GM12878 (cell line): ENCODE measurements around the gene CHN1. TPM values are rescaled to one million over a fixed set of nuclear protein-coding genes. Genes with fewer than 3 reads are reported as not detected.

Experiments used
- ATAC-seq: fragments of 200-7000 bp; cut with Tn5 transposase; 3 replicates; pipeline ENCODE4 v1.9.1; 2020; ENCODE audit warnings: mild to moderate bottlenecking, moderate library complexity
- BruUV-seq: library from RNA; stranded (reverse); fragments of 400-500 nt; replicated peaks from 2 replicates; lab custom pipeline; 2021; lab: Mats Ljungman, UMichigan
- CTCF ChIA-PET: fragments of 300-600 bp; sonication (Branson Sonifier 250); formaldehyde crosslinking; extraction: SDS; loops from one replicate; lab custom pipeline; 2021; ENCODE audit warnings: inconsistent platforms; lab: Yijun Ruan, JAX
- POLR2A ChIA-PET: fragments of 350-600 bp; formaldehyde crosslinking; extraction: SDS; loops from one replicate; lab custom pipeline; 2021; ENCODE audit warnings: inconsistent platforms; lab: Charles Lee
- RAD21 ChIA-PET: fragments of 300-600 bp; sonication (Branson Sonifier 250); formaldehyde crosslinking; loops from one replicate; lab custom pipeline; 2023; ENCODE audit warnings: antibody characterized with exemption; ENCODE audit not compliant: unreplicated experiment; lab: Charles Lee
- SMC1A ChIA-PET: fragments of 300-600 bp; sonication (Branson Sonifier 250); formaldehyde crosslinking; loops from one replicate; lab custom pipeline; 2023; ENCODE audit not compliant: unreplicated experiment, uncharacterized antibody; lab: Charles Lee
- DNase-seq: peaks from one replicate; pipeline ENCODE4 v3.0.0-alpha.2; 2011; ENCODE audit warnings: low read depth, low spot score
- FAIRE-seq: peaks from 3 replicates; lab custom pipeline; 2011; peaks lifted over from hg19 to GRCh38; lab: Jason Lieb, UNC
- H2AFZ ChIP-seq: 2 replicates; pipeline ENCODE4 v1.6.0; 2011; ENCODE audit warnings: low read depth, low read length, control low read depth; ENCODE audit not compliant: control insufficient read depth
- H3K27ac ChIP-seq: 2 replicates; pipeline ENCODE4 v1.5.1; 2011; ENCODE audit warnings: control low read depth; ENCODE audit not compliant: control insufficient read depth, insufficient read depth
- H3K27me3 ChIP-seq, 2 experiments: replicated peaks in 1 of 2; 2 replicates each; pipeline versions ENCODE4 v1.6.0 to v1.6.1; 2011; ENCODE audit warnings: low read length in 1 of 2; ENCODE audit not compliant: control insufficient read depth in 2 of 2, insufficient read depth in 2 of 2
- H3K36me3 ChIP-seq, 2 experiments: 2 replicates each; pipeline ENCODE4 v1.5.1; 2011; ENCODE audit warnings: low read length in 1 of 2; ENCODE audit not compliant: control insufficient read depth in 2 of 2, insufficient read depth in 2 of 2
- H3K4me1 ChIP-seq: 2 replicates; pipeline ENCODE4 v1.6.1; 2011; ENCODE audit warnings: mild to moderate bottlenecking, low read length, moderate library complexity, mixed read lengths; ENCODE audit not compliant: control insufficient read depth, insufficient read depth
- H3K4me2 ChIP-seq: 2 replicates; pipeline ENCODE4 v1.6.0; 2011; ENCODE audit warnings: control low read depth; ENCODE audit not compliant: control insufficient read depth, insufficient read depth
- H3K4me3 ChIP-seq: fragments of 200-600 bp; sonication (generic); 2 replicates; pipeline ENCODE4 v1.5.1; 2016
- H3K79me2 ChIP-seq: 2 replicates; pipeline ENCODE4 v1.6.0; 2011; ENCODE audit warnings: low read length; ENCODE audit not compliant: control insufficient read depth, insufficient read depth
- H3K9ac ChIP-seq: 2 replicates; pipeline ENCODE4 v1.8.0; 2011; ENCODE audit warnings: low read length, control low read depth, mixed read lengths; ENCODE audit not compliant: control insufficient read depth, insufficient read depth
- H3K9me3 ChIP-seq: replicated peaks from 3 replicates; pipeline ENCODE4 v1.5.1; 2011; ENCODE audit warnings: mild to moderate bottlenecking, low read length; ENCODE audit not compliant: control insufficient read depth, insufficient read depth
- H4K20me1 ChIP-seq: 2 replicates; pipeline ENCODE4 v1.6.0; 2011; ENCODE audit not compliant: control insufficient read depth, insufficient read depth
- CEBPB ChIP-seq, 2 experiments: fragments of 150-350 bp in 1 of 2; IDR thresholded peaks; 2 replicates each; pipeline ENCODE4 v1.6.1; 2012 to 2014; ENCODE audit warnings: low read depth in 2 of 2, low read length in 2 of 2, borderline replicate concordance in 1 of 2, inconsistent platforms in 1 of 2
- CREM ChIP-seq: IDR thresholded peaks from 2 replicates; pipeline ENCODE4 v1.6.1; 2014; ENCODE audit warnings: antibody characterized with exemption, low read depth
- FOXM1 ChIP-seq: IDR thresholded peaks from 2 replicates; pipeline ENCODE4 v1.6.1; 2012; ENCODE audit warnings: low read depth, mild to moderate bottlenecking, inconsistent platforms, low read length, moderate library complexity
- IKZF1 ChIP-seq: fragments of 450-650 bp; conservative IDR thresholded peaks from 2 replicates; pipeline ENCODE4 v1.6.1; 2017; ENCODE audit warnings: antibody characterized with exemption, mild to moderate bottlenecking
- MTA2 ChIP-seq: fragments of 450-650 bp; IDR thresholded peaks from 2 replicates; pipeline ENCODE4 v1.6.1; 2016; ENCODE audit warnings: low read depth, mild to moderate bottlenecking, moderate library complexity
- PAX5 ChIP-seq: IDR thresholded peaks from 2 replicates; pipeline ENCODE4 v1.6.1; 2011; ENCODE audit warnings: low read depth, low read length, borderline replicate concordance
- PAX8 ChIP-seq: fragments of 450-650 bp; IDR thresholded peaks from 2 replicates; pipeline ENCODE4 v1.6.1; 2017; ENCODE audit warnings: mild to moderate bottlenecking, moderate library complexity
- RCOR1 ChIP-seq: conservative IDR thresholded peaks from 2 replicates; pipeline ENCODE4 v1.6.1; 2012; ENCODE audit warnings: low read depth, low read length, improper control_type of control experiment
- SRF ChIP-seq, 2 experiments: IDR thresholded peaks; 2 replicates each; pipeline ENCODE4 v1.6.1; 2011; ENCODE audit warnings: low read depth in 2 of 2, low read length in 2 of 2, mild to moderate bottlenecking in 1 of 2, moderate library complexity in 1 of 2
- TCF7 ChIP-seq: IDR thresholded peaks from 2 replicates; pipeline ENCODE4 v1.6.1; 2014; ENCODE audit warnings: antibody characterized with exemption, borderline replicate concordance
- ZNF687 ChIP-seq: fragments of 450-650 bp; IDR thresholded peaks from 2 replicates; pipeline ENCODE4 v1.6.1; 2017; ENCODE audit warnings: mild to moderate bottlenecking, moderate library complexity
- in situ Hi-C: fragments of 300-500 bp; cut with MboI; formaldehyde crosslinking; loops from 9 replicates; pipeline ENCODE4 v1.14.3; 2018; ENCODE audit warnings: mixed read lengths
- intact Hi-C: fragments of 100-400 bp; cut with micrococcal nuclease; formaldehyde crosslinking; loops from one replicate; pipeline ENCODE4 v1.14.2; 2022; ENCODE audit not compliant: unreplicated experiment
- polyA plus RNA-seq, 11 experiments: library from polyadenylated mRNA; depleted of rRNA in 4 of 11; unstranded in 6 of 11; stranded (reverse) in 5 of 11; fragments of >200 nt; fragmentation: Nextera tagmentation in 4 of 11; fragmentation: Illumina TruSeq in 1 of 11; extraction: Ambion mirVana in 4 of 11; extraction: Trizol in 1 of 11; gene quantifications; 1 replicate in 1 of 11; 2 replicates in 10 of 11; pipeline versions ENCODE4 v1.2.1 to v1.2.3, GENCODE V29; 2011 to 2016; ENCODE audit warnings: inconsistent platforms in 2 of 11, missing spikeins in 2 of 11, low read depth in 1 of 11
- total RNA-seq, 4 experiments: library from RNA; depleted of rRNA in 3 of 4; stranded (reverse); fragments of >200 nt in 3 of 4; fragmentation: Illumina TruSeq in 1 of 4; extraction: Trizol in 1 of 4; gene quantifications; 2 replicates each; pipeline versions ENCODE4 v1.2.1 to v1.2.3, GENCODE V29; 2013 to 2021
- TF ChIP-seq, protein P1 (sequence below): fragments of 450-650 bp; IDR thresholded peaks from 2 replicates; pipeline ENCODE4 v1.6.1; 2016; ENCODE audit warnings: mild to moderate bottlenecking

CHN1 gene
- total and polyA plus RNA-seq, 10 of the 15 experiments (the other 5 are each of a cell fraction or from before 2014, with no cell fraction given), result 0.18 to 0.92 (median 0.53) TPM; not detected in 1

GRCh38 chr2:174924061-174924693, 81.0 kb downstream of the CHN1 start:
- ATAC-seq (no peak), FAIRE-seq (no peak)
- Histone ChIP-seq H2AFZ (no peak overlapping the region), H3K9ac (no peak overlapping the region), H3K4me1 (no peaks in the 10 kb centered on the region), H4K20me1 (no peaks in the 10 kb centered on the region), H3K36me3 (no peaks in the 10 kb centered on the region), H3K9me3 (no peaks in the 10 kb centered on the region)
- in situ Hi-C loops, result no loop called here
- RAD21 ChIA-PET, result no interaction called here
- CTCF ChIA-PET, result no interaction called here
- TF ChIP-seq PAX8 (no peak), FOXM1 (no peak), ZNF687 (no peak), PAX5 (no peak), SRF (IDR thresholded peaks at IDR 0.05; ENCODE audit: low read depth in 2 of 2, low read length in 2 of 2) (no peak), RCOR1 (no peak), TCF7 (no peak), CEBPB (IDR thresholded peaks at IDR 0.05; ENCODE audit: borderline replicate concordance in 1 of 2, low read depth in 2 of 2, low read length in 2 of 2) (no peak), MTA2 (no peak), CREM (no peak), IKZF1 (no peak)
- TF ChIP-seq, protein P1, sequence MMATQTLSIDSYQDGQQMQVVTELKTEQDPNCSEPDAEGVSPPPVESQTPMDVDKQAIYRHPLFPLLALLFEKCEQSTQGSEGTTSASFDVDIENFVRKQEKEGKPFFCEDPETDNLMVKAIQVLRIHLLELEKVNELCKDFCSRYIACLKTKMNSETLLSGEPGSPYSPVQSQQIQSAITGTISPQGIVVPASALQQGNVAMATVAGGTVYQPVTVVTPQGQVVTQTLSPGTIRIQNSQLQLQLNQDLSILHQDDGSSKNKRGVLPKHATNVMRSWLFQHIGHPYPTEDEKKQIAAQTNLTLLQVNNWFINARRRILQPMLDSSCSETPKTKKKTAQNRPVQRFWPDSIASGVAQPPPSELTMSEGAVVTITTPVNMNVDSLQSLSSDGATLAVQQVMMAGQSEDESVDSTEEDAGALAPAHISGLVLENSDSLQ, result no peak
- TF ChIP-seq, all 136 proteins: peak for 0
- Histone ChIP-seq H3K4me3 (no peak overlapping the region), H3K27me3 (no peaks in the 10 kb centered on the region), H3K27ac (no peak overlapping the region), H3K4me2 (no peak overlapping the region), H3K79me2 (no peaks in the 10 kb centered on the region)
- no TSS peak for BruUV-seq
- ChIA-PET SMC1A (interaction anchor here (0.7 kb wide), 1 partner anchor 47 kb away, joined by 3 read pairs; no protein-coding TSS in a partner anchor), POLR2A (no interaction called here)
- no peak for DNase-seq
- intact Hi-C loops, result no loop called here
